ENCODE data around the gene CFAP61.
A peak's percentile ranks its signal among the peaks of the same experiment; 100 is the strongest.
"Not testable (repeated sequence)": the region's sequence is repeated elsewhere in the genome, so short reads cannot be mapped to it uniquely, and the experiment has no call there.

The CFAP61 gene, protein sequence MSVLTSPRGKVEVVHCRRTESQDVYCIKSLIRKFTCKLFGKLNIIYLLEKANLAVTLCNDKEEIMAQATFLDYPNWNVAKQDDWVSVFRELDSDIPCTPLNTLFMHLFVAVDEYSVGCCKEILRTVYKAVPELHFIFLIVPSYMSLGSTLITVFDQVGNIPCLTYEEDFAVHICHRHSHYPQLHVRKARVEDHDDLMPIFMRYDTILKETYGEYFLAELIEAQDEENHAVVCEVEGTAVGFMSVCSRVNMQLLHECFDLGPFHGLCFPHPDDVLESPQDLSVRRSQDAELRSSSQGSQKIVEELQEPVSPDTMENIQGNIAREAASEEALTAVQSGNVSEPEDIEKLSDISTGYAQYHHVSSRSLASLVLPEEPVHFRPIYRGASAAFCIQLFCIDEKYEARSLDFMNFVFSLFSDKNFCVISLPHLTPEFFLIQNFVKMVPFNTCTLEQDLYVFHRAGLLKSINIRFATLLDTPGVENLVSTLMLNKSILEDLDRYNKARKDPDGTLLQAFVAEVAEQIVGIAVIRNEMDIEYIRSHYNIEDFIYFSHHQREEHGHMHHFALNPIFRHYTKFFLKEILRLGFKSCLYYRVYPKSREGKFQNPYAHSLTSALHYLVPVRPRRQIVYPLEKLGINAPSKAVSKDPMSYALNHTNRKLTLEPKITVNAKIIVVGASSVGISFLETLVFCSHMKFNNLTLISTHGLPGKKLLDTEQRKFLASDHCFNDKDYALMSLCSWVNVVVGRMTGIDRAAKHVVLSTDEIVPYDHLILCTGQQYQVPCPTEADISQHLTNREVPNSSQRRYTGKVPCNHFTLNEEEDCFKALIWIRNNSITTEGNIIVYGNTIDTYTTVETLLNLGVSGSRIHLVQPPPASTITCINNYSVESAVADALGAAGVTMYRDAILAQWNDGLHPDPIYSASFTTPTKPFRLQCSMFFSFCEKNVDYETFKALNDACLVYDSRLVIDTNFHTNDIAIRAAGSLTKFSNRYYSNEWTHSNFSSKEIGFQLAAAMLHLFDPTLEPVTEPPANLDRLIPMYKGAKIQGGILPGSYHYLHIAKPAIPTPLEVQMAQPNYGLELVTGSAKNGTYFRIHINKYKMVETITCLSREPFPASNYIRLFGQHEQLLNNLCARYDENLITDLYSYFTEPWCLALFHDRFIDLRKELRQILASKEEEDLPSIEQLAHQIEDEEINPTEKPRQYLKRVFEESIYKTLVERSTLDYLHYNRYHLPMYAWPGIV

GRCh38 chr20:20052074-20052970 is at the start of gene CFAP61, which contains the start of gene CRNKL1:
TSS of gene CFAP61 (plus strand) at chr20:20052532. CDS start at chr20:20056654, 4,122 bp downstream.
TSS of gene CRNKL1 (minus strand) at chr20:20052466. CDS start at chr20:20052342, 124 bp downstream.
- DNase-seq (ENCODE audit: low read depth in 3 of 3) = peak; percentile 94 to 97 (median 94)

DNA sequence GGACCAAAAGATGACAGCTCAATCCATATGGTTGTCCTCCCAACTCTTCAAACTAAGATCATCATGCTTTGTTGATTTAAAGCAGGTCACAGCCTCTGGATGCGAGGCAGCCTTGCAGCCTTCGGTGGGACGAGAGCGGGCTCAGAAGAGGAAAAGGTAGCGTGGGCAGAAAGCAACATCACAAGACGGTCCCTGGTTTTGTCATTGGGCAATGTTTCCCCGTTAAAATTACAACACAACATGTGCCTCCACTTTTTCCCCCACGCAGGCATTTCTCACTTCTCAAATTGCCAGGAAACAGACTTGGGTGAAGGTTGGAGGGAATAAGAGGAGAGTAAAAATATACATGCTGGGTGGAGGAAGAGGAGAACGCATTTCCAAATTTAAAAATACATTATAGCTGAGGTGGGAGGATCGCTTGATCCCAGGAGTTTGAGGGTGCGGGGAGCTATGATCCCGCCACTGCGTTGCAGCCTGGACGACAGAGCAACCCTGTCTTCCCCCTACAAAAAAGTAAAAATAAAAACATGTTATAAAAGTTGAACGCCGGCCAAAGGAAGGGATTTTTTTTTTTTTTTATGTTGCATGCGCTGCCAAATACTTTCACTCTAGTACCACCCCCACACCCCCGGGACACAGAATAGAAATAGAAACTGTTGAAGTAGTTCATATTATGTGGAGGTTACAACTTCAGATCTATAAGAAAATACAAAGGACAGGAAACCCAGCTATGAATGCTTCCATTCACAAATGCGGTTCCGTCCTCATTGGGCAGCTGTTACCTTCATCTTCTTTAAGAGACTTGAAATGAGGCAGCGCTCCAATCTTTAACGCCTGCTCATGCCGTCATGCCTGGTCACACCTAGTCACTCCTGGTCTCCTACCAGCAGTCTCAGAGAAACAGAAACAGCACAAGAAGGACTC is 49.0 kb upstream of the CFAP61 start:
- peak in 1 of 3 donors; percentile 24 for DNase-seq (ENCODE audit: low read depth in 3 of 3)

GRCh38 chr20:20003955-20004322 is 48.4 kb upstream of the CFAP61 start:
- DNase-seq (ENCODE audit: low read depth in 3 of 3) = not testable (repeated sequence)

GRCh38 chr20:20005342-20005741 is 47.0 kb upstream of the CFAP61 start:
- DNase-seq (ENCODE audit: low read depth in 3 of 3) = no peak

- no peak for DNase-seq (ENCODE audit: low read depth in 3 of 3)
Measured at GRCh38 chr20:20009784-20010253, 42.5 kb upstream of the CFAP61 start.

DNA sequence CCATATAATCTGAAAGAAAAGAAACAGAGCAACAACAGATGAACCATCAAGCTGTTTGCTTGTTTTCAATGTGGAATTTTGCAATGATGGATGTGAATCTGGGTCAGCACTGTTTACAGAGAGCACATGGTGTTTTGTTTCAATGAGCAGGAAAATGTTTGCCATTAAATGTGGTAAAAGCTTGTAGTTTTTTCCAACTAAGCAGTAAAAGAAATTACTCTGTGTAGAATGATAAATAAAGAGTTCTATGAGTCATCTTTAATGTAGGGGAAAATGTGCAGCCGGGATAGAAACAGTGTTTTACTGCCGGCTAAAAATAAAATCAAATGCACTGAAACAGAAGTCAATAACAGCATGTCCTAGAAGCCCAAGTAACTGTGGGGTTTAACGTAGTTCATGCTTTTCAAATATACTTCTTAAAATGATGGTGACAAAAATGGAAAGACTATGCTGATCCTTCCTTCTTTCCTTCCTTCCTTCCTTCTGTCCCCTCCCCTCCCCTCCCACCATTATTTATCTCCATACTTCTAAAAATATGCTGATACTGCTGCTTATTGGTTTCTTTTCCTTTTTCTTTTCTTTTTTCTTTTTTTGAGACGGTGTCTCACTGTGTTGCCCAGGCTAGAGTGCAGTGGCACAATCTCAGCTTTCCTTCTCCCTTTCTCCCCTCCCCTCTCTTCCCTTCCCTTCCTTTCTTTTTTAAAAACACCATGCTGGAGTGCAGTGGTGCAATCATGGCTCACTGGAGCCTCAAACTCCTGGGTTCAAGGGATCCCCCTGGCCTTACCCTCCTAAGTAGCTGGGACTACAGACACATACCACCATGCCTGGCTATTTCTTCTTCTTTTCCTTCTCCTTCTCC is 41.5 kb upstream of the CFAP61 start:
- DNase-seq (ENCODE audit: low read depth in 3 of 3) = no peak

DNA sequence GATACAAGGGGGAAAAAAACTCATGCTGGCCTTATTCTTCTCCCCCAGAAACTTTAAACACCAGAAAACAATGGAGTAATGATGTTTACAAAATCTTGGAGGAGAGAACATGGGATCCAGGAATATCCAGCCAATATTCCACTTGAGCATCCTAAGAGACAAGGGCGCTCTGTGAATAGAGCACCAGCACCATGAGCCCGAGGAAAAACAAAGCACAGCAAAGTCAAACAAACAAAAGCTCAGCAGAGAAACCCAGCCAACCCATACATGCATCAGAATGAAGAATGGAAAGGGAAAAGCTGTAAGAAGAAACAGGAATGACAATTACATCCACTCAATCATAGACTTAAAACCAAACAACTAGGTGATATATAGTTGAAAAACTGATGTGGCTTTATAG is 39.8 kb upstream of the CFAP61 start:
- DNase-seq (ENCODE audit: low read depth in 3 of 3) = no peak

DNA sequence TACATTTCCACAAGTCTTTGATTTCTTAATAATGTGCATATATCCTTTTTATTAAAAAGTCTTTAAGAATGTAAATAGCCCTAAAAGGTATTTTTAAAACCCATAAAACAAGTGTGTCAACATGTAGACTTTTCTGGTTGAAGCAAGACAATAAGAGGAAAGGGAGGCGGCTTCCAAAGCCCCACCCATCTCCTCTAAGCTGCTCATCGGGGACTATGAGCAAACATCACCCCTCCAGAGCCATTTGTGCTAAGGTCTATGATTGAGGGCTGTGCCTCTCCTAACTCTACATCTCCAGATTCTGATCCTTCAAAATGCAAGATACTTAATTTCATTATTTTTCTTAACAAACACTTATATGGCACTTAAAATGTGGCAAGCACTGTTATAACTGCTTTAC is 37.7 kb upstream of the CFAP61 start:
- DNase-seq (ENCODE audit: low read depth in 3 of 3) = no peak

- peak; percentile 85 to 90 (median 86) for DNase-seq (ENCODE audit: low read depth in 3 of 3)
Measured at GRCh38 chr20:20017001-20017843, 35.1 kb upstream of the CFAP61 start, which contains the start of gene NAA20. TSS of gene NAA20 (plus strand) at chr20:20017362. CDS start at chr20:20017397, 35 bp downstream.

- no peak for DNase-seq (ENCODE audit: low read depth in 3 of 3)
Measured at GRCh38 chr20:20017844-20018185, 34.5 kb upstream of the CFAP61 start.

DNA sequence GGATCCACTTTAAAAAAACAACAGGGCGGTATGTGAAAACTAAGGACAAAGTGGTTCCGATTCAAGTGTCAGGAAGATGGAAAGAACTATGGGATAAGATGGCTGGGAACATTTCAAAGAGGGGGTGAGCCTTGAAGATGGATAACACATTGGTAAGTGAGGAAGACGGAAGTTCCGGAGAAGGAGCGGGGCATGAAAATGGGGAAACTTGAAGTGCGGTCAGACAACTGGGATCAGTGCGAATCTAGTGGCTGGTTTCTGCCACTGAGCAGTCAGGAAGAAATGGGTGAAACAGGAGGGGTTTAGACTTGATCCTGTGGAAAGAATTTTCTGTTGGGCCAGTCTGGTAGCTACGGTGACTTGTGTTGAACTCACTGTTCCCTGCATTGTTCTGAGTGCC is 34.0 kb upstream of the CFAP61 start:
- no peak for DNase-seq (ENCODE audit: low read depth in 3 of 3)

GRCh38 chr20:20019123-20019522 is 33.2 kb upstream of the CFAP61 start:
- no peak for DNase-seq (ENCODE audit: low read depth in 3 of 3)

DNA sequence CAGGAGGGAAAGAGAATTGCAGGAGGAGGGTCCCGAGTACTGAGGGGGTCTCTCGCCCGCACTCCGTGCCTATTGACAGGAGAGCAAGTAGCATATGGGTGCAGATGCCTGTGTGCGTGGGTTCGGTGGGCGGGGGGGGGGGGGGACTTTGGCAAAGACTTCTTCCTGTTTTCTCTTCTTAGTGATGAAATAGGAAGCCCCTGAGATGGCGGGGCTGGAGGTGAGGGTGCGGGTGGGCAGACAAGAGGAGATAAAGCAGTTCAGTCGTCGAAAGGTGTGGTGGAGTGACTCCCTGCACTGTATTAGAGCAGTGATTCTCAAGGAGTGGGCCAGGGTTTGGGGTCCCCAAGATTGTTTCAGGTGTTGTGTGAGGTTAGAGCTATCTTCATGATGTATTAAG is 31.4 kb upstream of the CFAP61 start:
- no peak for DNase-seq (ENCODE audit: low read depth in 3 of 3)

DNA sequence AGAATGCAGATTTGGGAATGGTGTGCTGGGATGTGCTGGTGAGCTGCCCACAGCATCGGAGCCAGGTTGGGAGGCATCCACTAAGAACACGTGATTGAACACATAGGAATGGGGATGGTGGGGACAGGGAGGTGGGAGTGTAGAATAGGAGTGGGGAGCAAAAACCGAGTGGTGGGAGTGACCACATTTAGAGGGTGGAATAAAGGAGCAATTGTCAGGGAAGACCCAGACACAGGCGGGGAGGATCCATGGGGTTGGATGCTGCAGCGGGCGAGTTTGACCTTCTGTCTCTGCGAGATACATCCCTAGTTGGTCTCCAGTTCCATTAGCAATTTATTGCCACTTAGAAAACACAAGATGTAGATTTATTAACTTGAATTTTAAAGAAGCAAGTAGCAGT is 30.5 kb upstream of the CFAP61 start:
- DNase-seq (ENCODE audit: low read depth in 3 of 3) = no peak

DNA sequence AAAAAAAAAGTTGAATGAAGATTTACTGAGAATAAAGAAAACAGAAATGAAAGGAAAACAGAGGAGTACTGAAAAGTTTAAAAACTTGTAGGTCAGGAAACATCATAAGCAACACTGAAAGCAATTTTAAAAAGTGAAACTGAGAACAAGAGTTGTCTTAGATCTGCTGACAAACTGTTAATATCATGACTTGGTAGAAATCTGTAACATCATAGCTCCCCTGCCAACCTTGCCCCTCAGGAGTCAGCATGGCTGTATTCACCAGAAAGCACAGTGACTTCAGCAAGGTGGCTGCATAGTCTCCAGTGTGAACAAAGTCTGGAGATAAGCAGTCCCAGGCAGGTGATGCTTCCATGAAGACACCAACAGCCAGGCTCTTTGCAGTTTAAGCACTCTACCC is 29.8 kb upstream of the CFAP61 start:
- DNase-seq (ENCODE audit: low read depth in 3 of 3) = no peak

DNA sequence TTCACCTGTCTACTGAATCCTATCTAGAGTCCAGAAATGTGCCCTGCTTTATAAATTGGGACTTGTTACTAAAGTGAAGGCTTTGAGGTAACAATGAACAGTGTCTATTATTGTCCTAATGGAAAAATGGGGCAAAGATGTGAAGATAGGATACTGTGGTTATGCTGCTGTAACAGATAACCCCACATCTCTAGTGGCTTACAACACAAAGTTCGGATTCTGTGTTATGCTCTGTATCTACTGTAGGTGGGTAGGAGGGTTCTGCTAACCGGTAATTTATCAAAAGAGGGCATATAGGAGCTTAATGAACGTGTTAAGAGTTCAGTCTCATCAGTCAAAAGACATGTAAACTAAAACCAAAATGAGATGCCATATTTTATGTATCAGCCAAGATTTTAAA is 28.9 kb upstream of the CFAP61 start:
- DNase-seq (ENCODE audit: low read depth in 3 of 3) = no peak

- no peak for DNase-seq (ENCODE audit: low read depth in 3 of 3)
Measured at GRCh38 chr20:20024942-20025341, 27.4 kb upstream of the CFAP61 start.

GRCh38 chr20:20027284-20027683 is 25.0 kb upstream of the CFAP61 start:
- no peak for DNase-seq (ENCODE audit: low read depth in 3 of 3)
